ENCODE measurements around the gene KRT8.

DNA sequence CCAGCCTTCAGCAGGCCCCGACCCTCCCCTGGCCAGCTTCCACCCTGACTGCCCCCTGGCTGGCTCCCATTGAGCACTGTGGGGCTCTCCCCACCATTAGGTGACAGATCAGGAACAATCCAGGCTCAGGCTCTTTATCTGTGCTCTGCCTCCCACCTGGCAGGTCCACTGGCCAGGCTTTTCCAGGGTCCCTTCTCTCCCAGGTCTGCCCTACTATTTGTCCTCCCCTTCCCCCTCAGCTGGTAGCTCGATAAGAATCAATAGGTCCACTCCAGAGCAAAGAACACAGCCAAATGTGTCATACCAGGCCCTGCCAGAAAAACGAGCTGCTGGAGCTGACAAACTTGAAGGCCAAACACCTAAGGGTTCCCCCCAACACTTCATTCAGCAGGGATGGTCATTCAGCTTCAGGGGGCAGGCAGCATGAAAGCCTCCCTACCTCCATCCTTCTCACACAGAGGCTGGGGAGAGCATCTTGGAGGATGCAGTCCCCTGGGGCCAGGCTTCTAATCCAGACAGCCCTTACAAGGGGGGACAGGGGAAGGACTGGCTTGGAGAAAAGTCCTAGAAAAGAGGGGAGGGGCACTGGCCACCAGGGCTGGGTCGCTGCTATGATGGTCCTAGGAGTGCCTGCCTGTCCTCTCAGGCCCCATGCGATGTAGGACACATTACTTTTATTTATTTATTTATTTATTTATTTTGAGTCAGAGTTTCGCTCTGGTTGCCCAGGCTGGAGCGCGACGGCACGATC is 42.1 kb upstream of the KRT8 start:
- TF ChIP-seq, protein P1, sequence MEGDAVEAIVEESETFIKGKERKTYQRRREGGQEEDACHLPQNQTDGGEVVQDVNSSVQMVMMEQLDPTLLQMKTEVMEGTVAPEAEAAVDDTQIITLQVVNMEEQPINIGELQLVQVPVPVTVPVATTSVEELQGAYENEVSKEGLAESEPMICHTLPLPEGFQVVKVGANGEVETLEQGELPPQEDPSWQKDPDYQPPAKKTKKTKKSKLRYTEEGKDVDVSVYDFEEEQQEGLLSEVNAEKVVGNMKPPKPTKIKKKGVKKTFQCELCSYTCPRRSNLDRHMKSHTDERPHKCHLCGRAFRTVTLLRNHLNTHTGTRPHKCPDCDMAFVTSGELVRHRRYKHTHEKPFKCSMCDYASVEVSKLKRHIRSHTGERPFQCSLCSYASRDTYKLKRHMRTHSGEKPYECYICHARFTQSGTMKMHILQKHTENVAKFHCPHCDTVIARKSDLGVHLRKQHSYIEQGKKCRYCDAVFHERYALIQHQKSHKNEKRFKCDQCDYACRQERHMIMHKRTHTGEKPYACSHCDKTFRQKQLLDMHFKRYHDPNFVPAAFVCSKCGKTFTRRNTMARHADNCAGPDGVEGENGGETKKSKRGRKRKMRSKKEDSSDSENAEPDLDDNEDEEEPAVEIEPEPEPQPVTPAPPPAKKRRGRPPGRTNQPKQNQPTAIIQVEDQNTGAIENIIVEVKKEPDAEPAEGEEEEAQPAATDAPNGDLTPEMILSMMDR (IDR thresholded peaks at IDR 0.05; ENCODE audit: poor library complexity, severe bottlenecking) = no peak
- TF ChIP-seq RAD21 (conservative IDR thresholded peaks at IDR 0.05) (no peak), EZH2 (IDR thresholded peaks at IDR 0.05; ENCODE audit: borderline replicate concordance, insufficient read depth, low read length, poor library complexity, severe bottlenecking) (no peak), EP300 (conservative IDR thresholded peaks at IDR 0.05; ENCODE audit: poor library complexity, severe bottlenecking) (no peak), POLR2AphosphoS5 (IDR thresholded peaks at IDR 0.05) (no peak)
